Stromal cell of bone marrow (primary cell): ENCODE results near the gene SEC16A.

Source experiments
- DNase-seq: peaks from one replicate; pipeline ENCODE4 v3.0.0-alpha.2; 2012; ENCODE audit warnings: low read depth

The SEC16A gene

GRCh38 chr9:136465500-136466154 is 17.2 kb downstream of the SEC16A start:
- no peak for DNase-seq

GRCh38 chr9:136464241-136464640 is 18.6 kb downstream of the SEC16A start:
- no peak for DNase-seq

GRCh38 chr9:136463578-136463977 is 19.3 kb downstream of the SEC16A start:
- DNase-seq = no peak

- no peak for DNase-seq
These were observed 20.2 kb downstream of the SEC16A start for GRCh38 chr9:136462664-136463063.

- DNase-seq = no peak
These were observed 22.0 kb downstream of the SEC16A start for GRCh38 chr9:136460772-136461325.

- DNase-seq = no peak
These were observed 23.4 kb downstream of the SEC16A start for GRCh38 chr9:136459425-136459824.

GRCh38 chr9:136457326-136457725 is 25.5 kb downstream of the SEC16A start:
- no peak for DNase-seq

- DNase-seq = no peak
These were observed 26.6 kb downstream of the SEC16A start for GRCh38 chr9:136456258-136456657.

- no peak for DNase-seq
These were observed 27.5 kb downstream of the SEC16A start for GRCh38 chr9:136455043-136456002.

GRCh38 chr9:136454026-136454796 is 28.6 kb downstream of the SEC16A start:
- DNase-seq = no peak

- DNase-seq = no peak
These were observed 29.5 kb downstream of the SEC16A start for GRCh38 chr9:136453326-136453725.

- no peak for DNase-seq
These were observed 31.5 kb downstream of the SEC16A start for GRCh38 chr9:136451221-136451877.

GRCh38 chr9:136448655-136449054 is 34.2 kb downstream of the SEC16A start:
- DNase-seq = no peak

GRCh38 chr9:136447173-136447778 is 35.6 kb downstream of the SEC16A start:
- no peak for DNase-seq

GRCh38 chr9:136445799-136446198 is 37.0 kb downstream of the SEC16A start:
- DNase-seq = no peak

GRCh38 chr9:136444102-136444501 is 38.7 kb downstream of the SEC16A start:
- DNase-seq = no peak

GRCh38 chr9:136443687-136444086 is 39.2 kb downstream of the SEC16A start:
- DNase-seq = no peak

GRCh38 chr9:136443087-136443486 is 39.8 kb downstream of the SEC16A start:
- DNase-seq = no peak

GRCh38 chr9:136442265-136442664 is 40.6 kb downstream of the SEC16A start:
- DNase-seq = no peak

- DNase-seq = no peak
These were observed 41.1 kb downstream of the SEC16A start for GRCh38 chr9:136441681-136442245.

- DNase-seq = no peak
These were observed 41.6 kb downstream of the SEC16A start for GRCh38 chr9:136441191-136441680.
